Smooth muscle cell (in vitro differentiated cells): ENCODE results near the gene TES. TPM values are rescaled to one million over a fixed set of nuclear protein-coding genes. Genes with fewer than 3 reads are reported as not detected.

Source experiments
- DNase-seq: peaks from one replicate; lab custom pipeline; 2025; ENCODE audit not compliant: unreplicated experiment; lab: John Stamatoyannopoulos, UW
- H2AFZ ChIP-seq: fragments of 200-600 bp; sonication (generic); 2 replicates; pipeline ENCODE4 v1.6.0; 2016; ENCODE audit warnings: antibody characterized with exemption, low read depth, mild to moderate bottlenecking
- H3F3A ChIP-seq: fragments of 200-600 bp; sonication (generic); 2 replicates; pipeline ENCODE4 v1.6.0; 2017; ENCODE audit warnings: antibody characterized with exemption, low read depth
- H3K27ac ChIP-seq: fragments of 200-600 bp; sonication (generic); 2 replicates; pipeline ENCODE4 v1.5.1; 2016; ENCODE audit warnings: low read depth, mild to moderate bottlenecking
- H3K27me3 ChIP-seq: fragments of 200-600 bp; sonication (generic); 2 replicates; pipeline ENCODE4 v1.6.1; 2016; ENCODE audit warnings: low read depth, mild to moderate bottlenecking
- H3K36me3 ChIP-seq: fragments of 200-600 bp; sonication (generic); 2 replicates; pipeline ENCODE4 v1.5.1; 2016; ENCODE audit warnings: low read depth
- H3K4me1 ChIP-seq: fragments of 200-600 bp; sonication (generic); 2 replicates; pipeline ENCODE4 v1.5.1; 2016; ENCODE audit warnings: low read depth
- H3K4me2 ChIP-seq: fragments of 200-600 bp; sonication (generic); 2 replicates; pipeline ENCODE4 v1.6.0; 2016; ENCODE audit warnings: mild to moderate bottlenecking
- H3K4me3 ChIP-seq: fragments of 200-600 bp; sonication (generic); 2 replicates; pipeline ENCODE4 v1.5.1; 2016; ENCODE audit warnings: mild to moderate bottlenecking
- H3K79me2 ChIP-seq: fragments of 200-600 bp; sonication (generic); 2 replicates; pipeline ENCODE4 v1.6.0; 2016; ENCODE audit warnings: low read depth, mild to moderate bottlenecking
- H3K9ac ChIP-seq: fragments of 200-600 bp; sonication (generic); 2 replicates; pipeline ENCODE4 v1.6.0; 2016; ENCODE audit warnings: low read depth
- H3K9me3 ChIP-seq: fragments of 200-600 bp; sonication (generic); replicated peaks from 2 replicates; pipeline ENCODE4 v1.5.1; 2016; ENCODE audit warnings: low read depth
- H4K20me1 ChIP-seq: fragments of 200-600 bp; sonication (generic); 2 replicates; pipeline ENCODE4 v1.6.0; 2016; ENCODE audit warnings: low read depth
- WGBS: methylation state at CpG from one replicate; pipeline ENCODE4 v1.1.7; 2016; ENCODE audit warnings: low lambda C conversion rate; 5-methylcytosine and 5-hydroxymethylcytosine counted together
- polyA plus RNA-seq: library from polyadenylated mRNA; unstranded; fragments of >200 nt; fragmentation: Nextera tagmentation; extraction: Ambion mirVana; gene quantifications from 2 replicates; pipeline ENCODE4 v1.2.1, GENCODE V29; 2016
- total RNA-seq: library from RNA; depleted of rRNA; stranded (reverse); fragments of >200 nt; gene quantifications from 2 replicates; pipeline ENCODE4 v1.2.3, GENCODE V29; 2014
- TF ChIP-seq, protein P1 (sequence below): fragments of 200-600 bp; sonication (generic); IDR thresholded peaks from 2 replicates; pipeline ENCODE4 v1.5.1; 2017; ENCODE audit warnings: borderline replicate concordance, mild to moderate bottlenecking, antibody characterized with exemption; ENCODE audit not compliant: insufficient read depth, poor library complexity, severe bottlenecking

The TES gene
- total and polyA plus RNA-seq, 2 experiments from 2014 or later: 74.6 to 149 TPM

GRCh38 chr7:116231543-116231942 lies 21.2 kb downstream of the TES start:
- Histone ChIP-seq H4K20me1 (peaks cover 100% of the 10 kb centered on the region), H3K9ac (no peak overlapping the region), H2AFZ (no peak overlapping the region), H3K27me3 (no peaks in the 10 kb centered on the region), H3F3A (no peaks in the 10 kb centered on the region), H3K4me1 (peaks cover 8% of the 10 kb centered on the region), H3K4me2 (peak overlapping the region; percentile 58), H3K36me3 (peaks cover 3% of the 10 kb centered on the region), H3K27ac (peak overlapping the region; percentile 68), H3K9me3 (no peaks in the 10 kb centered on the region), H3K79me2 (peaks cover 94% of the 10 kb centered on the region), H3K4me3 (no peak overlapping the region)
- WGBS: 95% methylated on average over 2 of the region's 2 CpGs
- TF ChIP-seq, protein P1, sequence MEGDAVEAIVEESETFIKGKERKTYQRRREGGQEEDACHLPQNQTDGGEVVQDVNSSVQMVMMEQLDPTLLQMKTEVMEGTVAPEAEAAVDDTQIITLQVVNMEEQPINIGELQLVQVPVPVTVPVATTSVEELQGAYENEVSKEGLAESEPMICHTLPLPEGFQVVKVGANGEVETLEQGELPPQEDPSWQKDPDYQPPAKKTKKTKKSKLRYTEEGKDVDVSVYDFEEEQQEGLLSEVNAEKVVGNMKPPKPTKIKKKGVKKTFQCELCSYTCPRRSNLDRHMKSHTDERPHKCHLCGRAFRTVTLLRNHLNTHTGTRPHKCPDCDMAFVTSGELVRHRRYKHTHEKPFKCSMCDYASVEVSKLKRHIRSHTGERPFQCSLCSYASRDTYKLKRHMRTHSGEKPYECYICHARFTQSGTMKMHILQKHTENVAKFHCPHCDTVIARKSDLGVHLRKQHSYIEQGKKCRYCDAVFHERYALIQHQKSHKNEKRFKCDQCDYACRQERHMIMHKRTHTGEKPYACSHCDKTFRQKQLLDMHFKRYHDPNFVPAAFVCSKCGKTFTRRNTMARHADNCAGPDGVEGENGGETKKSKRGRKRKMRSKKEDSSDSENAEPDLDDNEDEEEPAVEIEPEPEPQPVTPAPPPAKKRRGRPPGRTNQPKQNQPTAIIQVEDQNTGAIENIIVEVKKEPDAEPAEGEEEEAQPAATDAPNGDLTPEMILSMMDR: no peak
- no peak for DNase-seq

- Histone ChIP-seq H3K9me3 (no peaks in the 10 kb centered on the region), H3K4me1 (peaks cover 8% of the 10 kb centered on the region), H4K20me1 (peaks cover 100% of the 10 kb centered on the region), H3K4me3 (no peak overlapping the region), H3K27me3 (no peaks in the 10 kb centered on the region), H3K4me2 (peak overlapping the region; percentile 58), H3F3A (no peaks in the 10 kb centered on the region), H2AFZ (no peak overlapping the region), H3K9ac (no peak overlapping the region), H3K27ac (peak overlapping the region; percentile 68), H3K36me3 (peaks cover 7% of the 10 kb centered on the region), H3K79me2 (peaks cover 95% of the 10 kb centered on the region)
- TF ChIP-seq, protein P1: no peak
- 42% methylated on average over 1 of the region's 1 CpG for WGBS
- DNase-seq: no peak
Observed at GRCh38 chr7:116231949-116232348, 21.6 kb downstream of the TES start.

DNA sequence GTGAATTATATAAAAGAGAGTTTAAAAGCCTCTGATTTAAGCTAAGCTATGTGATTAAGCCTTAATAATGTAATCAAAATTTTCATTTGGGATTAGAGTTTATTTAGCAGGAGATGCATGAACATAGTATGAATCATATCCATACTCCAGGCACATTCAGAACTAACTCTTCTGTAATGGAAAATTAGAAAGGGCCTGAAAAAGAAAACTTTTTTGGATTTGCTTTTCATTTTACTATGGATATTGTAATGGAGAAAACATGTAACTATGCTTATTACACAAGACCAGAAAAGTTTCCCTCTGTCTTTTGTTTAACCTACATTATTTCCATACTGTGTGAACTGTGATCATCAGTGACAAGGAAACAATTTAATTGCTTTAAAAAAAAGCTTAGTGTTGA lies 22.0 kb downstream of the TES start:
- no peak overlapping the region for H3K4me3 ChIP-seq
- peaks cover 100% of the 10 kb centered on the region for H4K20me1 ChIP-seq
- peaks cover 10% of the 10 kb centered on the region for H3K36me3 ChIP-seq
- no peaks in the 10 kb centered on the region for H3F3A ChIP-seq
- H3K79me2 ChIP-seq: peaks cover 94% of the 10 kb centered on the region
- H3K27me3 ChIP-seq: no peaks in the 10 kb centered on the region
- DNase-seq: no peak
- TF ChIP-seq, protein P1: no peak
- no peaks in the 10 kb centered on the region for H3K9me3 ChIP-seq
- H2AFZ ChIP-seq: no peak overlapping the region
- no peak overlapping the region for H3K9ac ChIP-seq
- H3K4me1 ChIP-seq: peaks cover 8% of the 10 kb centered on the region
- peak overlapping the region; percentile 58 for H3K4me2 ChIP-seq
- peak overlapping the region; percentile 68 for H3K27ac ChIP-seq

- peaks cover 10% of the 10 kb centered on the region for H3K36me3 ChIP-seq
- H3K4me1 ChIP-seq: peaks cover 8% of the 10 kb centered on the region
- H3K79me2 ChIP-seq: peaks cover 94% of the 10 kb centered on the region
- H3K9me3 ChIP-seq: no peaks in the 10 kb centered on the region
- TF ChIP-seq, protein P1: no peak
- 55% methylated on average over 1 of the region's 1 CpG for WGBS
- H2AFZ ChIP-seq: no peak overlapping the region
- peaks cover 100% of the 10 kb centered on the region for H4K20me1 ChIP-seq
- no peak overlapping the region for H3K9ac ChIP-seq
- H3K27me3 ChIP-seq: no peaks in the 10 kb centered on the region
- DNase-seq: no peak
- H3F3A ChIP-seq: no peaks in the 10 kb centered on the region
- peak overlapping the region; percentile 68 for H3K27ac ChIP-seq
- H3K4me3 ChIP-seq: no peak overlapping the region
- peak overlapping the region; percentile 7 for H3K4me2 ChIP-seq
Observed at GRCh38 chr7:116232920-116233319, 22.6 kb downstream of the TES start.
